Measurements from ENCODE around the gene NOVA2.
"Not testable (repeated sequence)": the region's sequence is repeated elsewhere in the genome, so short reads cannot be mapped to it uniquely, and the experiment has no call there.

Gene NOVA2

DNA sequence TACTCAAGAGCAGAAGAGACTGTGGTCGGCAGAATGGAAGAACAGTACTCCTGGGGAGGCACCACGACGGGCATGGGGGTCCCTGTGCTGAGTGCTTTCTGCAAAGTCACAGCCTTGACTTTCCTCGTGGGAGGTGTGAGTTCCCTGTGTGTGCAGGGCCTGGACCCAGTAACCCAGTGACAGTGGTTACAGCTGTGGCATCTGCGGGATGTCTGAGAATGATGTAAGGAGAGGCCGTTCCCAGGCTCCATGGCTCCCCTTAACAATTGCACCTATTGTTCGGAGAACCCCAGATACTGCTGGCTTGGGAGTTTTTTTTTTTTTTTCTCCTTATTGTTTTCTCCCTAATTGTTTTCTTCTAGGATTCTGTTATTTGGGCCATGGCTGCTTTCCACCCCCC lies 54.0 kb downstream of the NOVA2 start:
- no peak for DNase-seq

DNA sequence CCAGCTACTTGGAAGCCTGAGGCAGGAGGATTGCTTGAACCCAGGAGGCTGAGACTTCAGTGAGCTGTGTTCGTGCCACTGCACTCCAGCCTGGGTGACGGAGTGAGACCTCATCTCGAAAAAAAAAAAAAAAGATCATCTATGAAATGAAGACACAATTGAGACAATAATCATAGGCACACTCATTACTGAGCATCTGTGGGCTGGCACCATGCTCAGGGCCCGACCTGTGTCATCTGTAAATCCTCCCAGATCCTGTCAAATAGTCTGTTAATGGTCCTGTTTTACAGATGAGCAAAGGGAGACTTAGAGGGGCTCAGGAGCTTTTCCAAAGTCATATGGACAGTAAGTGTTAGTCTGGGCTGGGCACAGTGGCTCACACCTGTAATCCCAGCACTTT lies 54.9 kb downstream of the NOVA2 start:
- DNase-seq = no peak

DNA sequence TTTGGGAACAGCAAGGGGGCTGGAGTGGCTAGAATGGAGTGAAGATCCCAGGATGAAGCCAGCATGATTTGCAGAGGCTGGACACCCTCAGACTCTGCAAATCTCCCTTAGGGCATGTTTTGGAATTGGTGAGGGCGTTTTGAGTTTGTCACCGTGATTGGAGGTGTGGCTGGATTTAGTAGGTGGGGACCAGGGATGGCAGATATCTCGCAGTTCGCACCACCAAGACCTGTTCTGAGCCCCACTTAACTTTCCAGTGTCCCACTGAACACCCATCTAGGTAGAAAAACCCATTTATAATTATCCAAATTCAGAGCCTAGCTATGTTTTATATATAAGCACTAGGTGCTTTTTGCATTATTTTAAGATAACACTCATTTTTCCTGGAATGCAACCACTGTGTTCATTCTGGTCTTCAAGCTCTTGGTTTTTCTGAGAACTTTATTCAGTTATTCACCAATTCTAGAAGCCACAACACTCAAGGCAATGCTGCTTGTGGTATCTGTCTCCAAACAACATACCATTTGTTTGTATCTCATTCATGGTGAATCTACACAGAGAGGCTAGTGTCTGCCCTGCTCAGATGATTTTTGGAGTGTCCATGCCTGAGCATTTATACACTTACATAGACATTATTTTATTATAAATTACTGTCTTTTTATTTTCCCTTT lies 56.1 kb downstream of the NOVA2 start:
- DNase-seq = no peak

DNA sequence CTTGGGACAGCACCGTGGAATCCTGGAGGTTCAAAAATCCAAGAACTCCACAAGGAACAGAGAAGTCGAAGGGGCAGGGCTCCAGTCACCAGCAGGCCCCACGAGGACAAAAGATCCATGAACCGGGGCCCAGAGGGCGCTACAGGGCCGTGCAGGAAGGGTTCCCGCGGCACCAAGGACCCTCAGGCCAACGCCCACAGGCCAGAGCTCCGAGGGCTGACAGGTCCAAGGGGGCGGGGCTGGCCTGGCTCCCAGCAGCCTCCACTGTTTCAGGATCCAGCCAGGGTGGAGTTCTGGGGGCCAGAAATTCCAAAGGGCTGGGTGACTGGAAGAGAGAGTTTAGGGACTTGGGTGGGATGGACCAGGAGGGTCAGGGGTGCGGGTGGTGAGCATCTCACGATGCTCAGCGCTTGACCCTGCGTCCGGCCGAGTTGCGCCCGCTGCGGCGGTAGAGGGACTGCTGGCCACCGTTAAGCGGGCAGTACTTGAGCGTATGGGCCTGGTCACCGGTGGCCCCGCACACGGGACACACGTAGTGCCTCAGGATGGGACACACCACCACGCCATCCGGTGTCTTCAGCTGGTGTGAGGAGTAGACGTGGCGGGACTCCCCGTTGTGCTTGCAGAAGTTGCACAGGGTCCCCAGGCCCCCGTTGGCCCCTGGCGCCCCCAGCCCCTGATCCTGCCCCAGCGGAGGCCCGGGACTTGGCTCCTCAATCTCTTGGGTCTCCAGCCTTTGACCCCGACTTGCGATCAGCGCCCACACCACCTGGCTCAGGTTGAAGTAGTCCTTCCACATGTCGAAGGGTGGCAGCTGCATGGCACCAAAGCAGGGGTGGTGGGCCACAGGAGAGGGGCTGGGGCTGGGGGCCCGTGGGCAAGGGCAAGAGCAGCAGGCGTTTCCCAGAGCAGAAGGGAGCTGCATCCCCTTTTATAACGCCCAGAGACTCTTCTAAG lies 59.5 kb downstream of the NOVA2 start, which contains the start of gene NANOS2:
Gene NANOS2 (minus strand): TSS at position 905 of the 957 bp plus-strand sequence. CDS start 85 bp downstream, at position 820.
- DNase-seq = no peak

DNA sequence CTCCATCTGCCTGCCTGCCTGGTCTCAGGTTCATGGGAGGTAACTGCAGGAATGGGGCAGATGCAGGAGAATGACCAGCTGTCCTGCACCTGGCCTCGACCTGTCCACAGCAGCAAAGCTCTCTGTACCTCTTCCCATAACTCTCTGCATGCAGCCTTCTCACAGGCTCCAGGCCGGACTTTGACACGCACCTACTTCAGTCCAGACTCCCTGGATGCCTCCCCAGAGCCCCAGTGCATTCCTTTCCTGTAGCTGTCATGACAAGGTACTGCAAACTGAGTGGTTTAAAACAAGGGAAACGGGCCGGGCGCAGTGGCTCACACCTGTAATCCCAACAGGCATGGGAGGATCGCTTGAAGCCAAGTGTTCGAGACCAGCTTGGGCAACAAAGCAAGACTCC lies 62.4 kb downstream of the NOVA2 start:
- DNase-seq = no peak

DNA sequence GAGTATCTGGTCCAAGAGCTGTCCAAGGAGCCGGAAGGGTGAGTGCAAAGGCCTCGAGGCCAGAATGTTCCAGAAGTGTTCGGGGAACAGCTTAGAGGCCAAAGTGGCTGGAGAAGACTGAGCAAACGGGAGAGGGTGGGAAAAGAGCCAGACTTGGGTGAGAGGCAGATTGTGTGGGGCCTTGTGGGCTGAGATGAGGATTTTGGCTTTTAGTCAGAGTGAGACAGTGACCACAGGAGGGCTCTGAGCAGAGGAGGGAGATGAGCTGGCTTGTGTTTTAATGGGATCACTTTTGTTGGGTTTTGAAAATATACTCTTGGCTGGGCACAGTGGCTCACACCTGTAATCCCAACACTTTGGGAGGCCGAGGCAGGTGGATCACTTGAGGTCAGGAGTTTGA lies 64.7 kb downstream of the NOVA2 start:
- DNase-seq = no peak

DNA sequence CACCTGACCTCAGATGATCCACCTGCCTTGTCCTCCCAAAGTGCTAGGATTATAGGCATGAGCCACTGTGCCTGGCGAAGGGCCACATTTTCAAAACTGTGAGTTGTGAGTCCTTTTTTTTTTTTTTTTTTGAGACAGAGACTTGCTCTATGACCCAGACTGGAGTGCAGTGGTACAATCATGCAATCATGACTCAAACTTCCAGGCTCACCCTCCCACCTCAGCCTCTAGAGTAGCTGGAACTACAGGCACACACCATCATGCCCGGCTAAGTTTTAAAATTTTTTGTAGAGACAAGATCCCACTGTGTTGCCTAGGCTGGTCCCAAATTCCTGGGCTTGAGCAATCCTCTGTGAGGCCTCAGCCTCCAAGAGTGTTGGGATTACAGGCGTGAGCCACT lies 67.4 kb downstream of the NOVA2 start:
- DNase-seq = no peak

DNA sequence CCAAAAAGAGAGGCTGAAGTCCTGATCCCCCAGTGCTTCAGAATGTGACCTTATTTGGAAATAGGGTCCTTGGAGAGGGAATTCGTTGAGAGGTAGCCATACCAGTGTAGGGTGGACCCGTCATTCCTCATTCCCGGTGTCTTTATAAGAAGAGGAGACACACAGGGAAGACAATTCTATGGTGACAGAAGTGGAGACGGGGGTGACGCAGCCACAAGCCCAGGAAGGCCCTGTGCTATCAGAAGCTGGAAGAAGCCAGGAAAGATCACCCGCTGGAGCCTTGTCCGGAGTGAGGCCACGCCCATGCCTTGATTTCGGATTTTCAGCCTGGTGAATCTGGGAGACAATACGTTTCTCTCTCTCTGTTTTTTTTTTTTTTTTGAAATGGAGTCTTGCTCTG lies 68.7 kb downstream of the NOVA2 start:
- no peak for DNase-seq

DNA sequence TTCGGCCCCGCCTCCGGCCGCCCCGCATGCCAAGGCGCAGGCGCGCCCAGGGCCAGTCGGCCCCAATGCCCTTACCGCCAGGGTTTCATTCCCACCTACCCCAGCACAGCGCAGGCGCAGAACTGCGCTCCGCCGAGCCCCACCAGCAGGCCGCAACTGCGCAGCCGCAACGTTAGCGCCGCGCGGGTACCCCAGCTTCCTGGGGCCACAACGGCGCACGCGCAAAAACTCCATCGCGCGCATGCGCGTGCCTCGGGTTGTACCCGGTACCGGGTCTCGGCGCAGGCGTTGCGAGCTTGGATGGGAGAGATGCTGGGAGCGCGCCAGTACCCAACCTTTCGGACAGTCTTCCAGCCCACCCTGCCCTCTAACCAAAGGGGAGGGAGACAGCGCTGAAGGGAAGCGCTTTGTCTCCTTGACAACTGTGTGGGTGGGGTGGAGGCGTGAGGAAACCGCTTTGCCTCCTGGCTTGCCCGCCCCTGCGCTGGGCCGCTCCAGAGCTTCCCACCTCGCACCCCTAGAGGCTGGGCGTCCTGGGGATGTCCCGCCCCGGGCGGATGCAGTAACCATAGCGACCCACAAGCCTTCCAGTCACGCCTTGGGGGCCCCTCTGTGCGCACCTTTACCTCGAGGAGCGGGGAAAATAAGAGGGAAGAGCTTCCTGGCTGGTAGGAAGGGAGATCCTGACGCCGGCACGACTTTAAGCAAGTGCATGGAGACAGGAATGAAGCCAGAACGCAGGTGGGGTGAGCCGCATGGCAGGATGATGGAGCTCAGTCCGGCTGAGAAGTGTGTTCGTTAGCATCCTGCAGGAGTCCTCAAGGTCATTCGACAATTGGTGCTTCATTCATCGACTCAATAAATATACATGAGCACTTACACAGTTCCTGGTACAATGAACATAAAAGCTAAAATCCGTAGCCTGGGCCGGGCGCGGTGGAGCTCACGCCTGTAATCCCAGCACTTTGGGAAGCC lies 70.7 kb downstream of the NOVA2 start:
- DNase-seq = peak; percentile 88

DNA sequence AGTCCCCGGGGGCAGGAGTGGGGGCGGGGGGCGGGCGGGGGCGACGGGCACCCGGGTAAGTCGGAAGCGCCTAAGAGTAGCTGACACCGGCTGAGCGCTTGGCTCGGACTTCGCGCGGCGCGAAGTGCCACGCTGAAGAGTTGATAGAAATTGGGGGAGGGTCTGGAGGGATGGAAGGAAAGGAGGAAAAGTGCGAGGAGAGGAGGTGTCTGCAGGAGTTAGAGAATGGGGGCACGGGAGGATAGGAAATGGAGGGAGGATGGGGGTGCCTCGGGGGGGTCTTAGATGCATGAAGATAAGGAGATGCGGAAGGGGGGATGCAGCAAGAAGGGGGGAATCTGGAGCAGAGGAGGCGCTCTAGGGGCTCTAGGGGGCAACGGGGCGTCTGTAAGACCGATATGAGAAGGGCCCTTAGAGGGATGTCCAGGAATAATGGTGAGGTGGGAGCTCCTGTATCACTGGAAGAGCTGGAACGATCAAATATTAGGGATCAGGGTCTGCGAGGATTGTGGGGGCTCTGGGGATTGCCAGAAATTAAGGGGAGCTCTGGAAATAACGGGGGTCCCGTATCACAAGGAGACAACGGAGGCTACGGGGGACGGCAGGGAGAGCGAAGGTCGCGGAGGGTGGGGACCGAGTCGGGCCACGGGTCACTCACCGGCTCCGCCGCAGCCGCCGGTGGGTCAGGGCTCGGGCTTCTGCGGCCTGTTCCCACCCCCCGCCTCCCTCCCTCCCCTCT lies 71.6 kb downstream of the NOVA2 start, which contains the start of gene MYPOP:
Gene MYPOP (minus strand): TSS at position 702 of the 739 bp plus-strand sequence. CDS start 840 bp downstream, outside the sequence.
- peak in 1 of 2 experiments; percentile 40 for DNase-seq

DNA sequence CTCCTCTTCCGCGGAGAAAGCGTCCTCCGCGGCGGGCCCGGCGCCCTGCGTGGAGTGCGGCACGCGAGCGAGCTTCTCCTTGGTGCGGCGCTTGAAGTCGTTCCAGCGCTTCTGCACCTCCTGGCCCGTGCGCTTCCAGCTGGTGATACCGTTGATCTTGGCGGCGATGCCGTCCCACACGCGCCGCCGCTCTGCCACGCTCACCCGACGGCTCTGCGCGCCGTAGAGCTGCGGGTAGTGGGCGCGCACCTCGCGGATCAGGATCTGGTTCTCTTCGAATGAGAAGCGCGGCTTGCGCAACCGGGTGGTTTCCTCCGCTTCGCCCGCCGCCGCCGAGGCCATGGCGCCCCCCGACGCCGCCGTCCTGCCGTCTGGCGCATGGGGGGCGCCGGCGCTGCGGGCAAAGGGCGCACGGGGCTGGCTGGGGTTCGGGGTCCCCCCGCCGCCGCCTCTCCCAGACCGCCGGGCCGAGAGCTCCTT lies 72.2 kb downstream of the NOVA2 start:
- peak; percentile 28 to 35 for DNase-seq

DNA sequence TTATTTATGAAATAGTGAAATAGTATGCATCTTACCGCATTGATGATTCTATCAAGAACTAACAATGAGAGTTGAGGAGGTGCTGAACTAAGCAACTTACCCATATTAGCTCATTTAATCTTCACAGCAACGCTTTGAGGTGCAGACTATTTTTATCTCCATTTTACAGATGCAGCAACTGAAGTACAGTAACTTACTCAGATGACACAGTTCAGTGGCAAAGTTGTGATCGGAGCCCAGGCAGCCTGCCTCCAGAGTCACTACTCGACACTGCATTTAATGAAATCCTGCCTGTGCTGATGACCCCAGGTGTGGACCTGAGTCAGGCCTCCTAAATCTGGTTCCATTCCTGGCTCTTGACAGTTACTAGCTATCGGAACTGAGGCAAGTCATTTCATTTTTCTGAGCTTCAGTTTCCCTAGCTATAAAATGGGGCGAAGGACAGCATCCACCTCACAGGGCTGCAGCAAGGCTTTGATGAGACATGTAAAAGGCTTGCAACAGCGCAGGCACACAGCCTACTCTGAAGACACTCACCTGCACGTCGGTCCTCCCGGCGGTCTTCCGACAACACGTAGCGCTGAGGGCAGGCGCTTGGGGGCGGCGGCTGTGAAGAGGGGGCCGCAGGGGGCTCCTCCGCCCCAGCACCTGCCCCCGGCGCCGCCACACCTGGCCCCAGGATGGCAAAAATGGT lies 72.8 kb downstream of the NOVA2 start:
- no peak for DNase-seq

DNA sequence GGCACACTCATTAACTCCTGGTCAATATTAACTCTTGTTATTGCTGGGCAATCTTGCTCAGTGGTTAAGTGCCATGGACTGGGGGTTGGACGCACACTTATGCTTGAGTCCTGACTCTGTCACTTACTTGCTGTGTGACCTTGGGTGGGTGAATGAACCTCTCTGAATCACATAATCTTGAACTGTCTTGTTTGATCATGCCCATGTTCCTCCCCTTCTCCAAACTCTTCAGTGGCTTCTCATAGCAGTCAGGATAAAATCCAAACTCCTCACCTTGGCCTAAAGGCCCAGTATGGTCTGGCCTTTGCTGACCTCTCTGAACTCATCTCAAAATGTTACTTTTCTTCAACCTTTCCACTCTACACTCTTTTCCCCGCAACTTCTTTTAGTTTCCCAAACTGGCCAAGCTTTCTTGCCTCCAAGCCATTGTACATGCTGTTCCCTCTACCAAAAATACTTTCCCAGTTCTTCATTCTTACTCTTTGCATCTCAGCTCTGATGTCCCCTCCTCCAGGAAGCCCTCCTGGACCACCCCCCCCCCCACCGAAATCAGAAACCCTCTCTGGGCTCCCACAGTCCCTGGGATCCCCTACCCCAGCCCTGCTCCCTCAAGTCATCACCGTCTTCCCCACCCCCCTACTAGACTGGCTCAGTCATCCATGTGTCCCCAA lies 73.6 kb downstream of the NOVA2 start:
- DNase-seq = no peak

DNA sequence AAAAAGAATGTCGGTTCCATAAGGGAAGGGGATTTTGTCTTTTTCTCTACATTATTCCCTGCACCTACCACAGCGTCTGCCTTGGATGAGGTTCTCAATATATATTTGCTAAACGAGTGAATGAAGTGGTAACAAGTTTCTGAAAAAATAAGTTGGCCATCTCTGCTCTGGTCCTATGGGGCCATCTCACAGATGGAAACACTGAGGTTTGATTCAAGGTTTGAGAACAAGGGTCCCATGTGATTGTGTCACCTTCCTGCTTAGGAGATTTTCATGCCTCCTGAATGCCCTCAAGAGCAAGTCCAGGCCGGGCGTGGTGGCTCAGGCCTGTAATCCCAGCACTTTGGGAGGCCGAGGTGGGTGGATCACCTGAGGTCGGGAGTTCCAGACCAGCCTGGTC lies 74.4 kb downstream of the NOVA2 start:
- no peak for DNase-seq

DNA sequence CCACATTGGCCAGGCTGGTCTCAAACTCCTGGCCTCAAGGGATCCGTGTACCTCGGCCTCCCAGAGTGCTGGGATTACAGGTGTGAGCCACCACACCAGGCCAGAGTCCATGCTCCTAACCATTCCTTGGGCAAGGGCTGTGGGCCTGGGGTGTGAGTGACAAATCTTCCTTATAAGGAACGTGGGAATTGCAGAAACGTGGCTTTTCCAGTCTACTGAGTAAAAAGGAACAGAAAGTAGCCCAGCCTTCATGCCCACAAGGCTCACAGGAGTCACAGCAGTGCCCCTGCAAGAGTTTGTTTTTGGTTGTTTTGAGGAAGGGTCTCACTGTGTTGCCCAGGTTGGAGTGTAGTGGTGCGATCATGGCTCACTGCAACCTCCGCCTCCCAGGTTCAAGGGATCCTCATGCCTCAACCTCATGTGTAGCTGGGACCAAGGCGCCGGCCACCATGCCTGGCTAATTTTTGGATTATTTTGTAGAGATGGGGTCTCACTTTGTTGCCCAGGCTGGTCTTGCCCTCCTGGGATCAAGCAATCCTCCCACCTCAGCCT lies 76.3 kb downstream of the NOVA2 start:
- no peak for DNase-seq

DNA sequence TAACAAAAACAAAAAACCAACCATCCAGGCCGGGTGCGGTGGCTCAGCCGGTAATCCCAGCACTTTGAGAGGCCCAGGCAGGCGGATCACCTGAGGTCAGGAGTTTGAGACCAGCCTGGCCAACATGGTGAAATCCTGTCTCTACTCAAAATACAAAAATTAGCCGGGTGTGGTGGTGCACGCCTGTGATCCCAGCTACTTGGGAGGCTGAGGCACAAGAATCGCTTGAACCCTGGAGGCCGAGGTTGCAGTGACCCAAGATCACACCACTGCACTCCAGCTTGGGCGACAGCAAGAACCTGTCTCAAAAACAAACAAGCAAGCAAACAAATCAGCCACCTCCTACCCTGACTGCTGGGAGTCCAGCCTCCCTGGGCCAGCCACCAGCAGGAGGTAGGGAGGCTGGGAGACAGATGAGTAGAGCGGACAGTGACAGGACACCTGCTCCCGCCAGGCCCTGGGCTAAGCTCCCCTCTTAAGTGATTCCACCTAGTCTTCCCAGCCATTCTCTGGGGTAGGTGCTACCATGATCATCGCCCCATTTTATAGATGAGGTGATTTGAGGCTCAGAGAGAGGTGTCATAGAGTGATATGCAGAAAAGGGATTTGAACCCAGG lies 77.6 kb downstream of the NOVA2 start:
- DNase-seq = not testable (repeated sequence)

DNA sequence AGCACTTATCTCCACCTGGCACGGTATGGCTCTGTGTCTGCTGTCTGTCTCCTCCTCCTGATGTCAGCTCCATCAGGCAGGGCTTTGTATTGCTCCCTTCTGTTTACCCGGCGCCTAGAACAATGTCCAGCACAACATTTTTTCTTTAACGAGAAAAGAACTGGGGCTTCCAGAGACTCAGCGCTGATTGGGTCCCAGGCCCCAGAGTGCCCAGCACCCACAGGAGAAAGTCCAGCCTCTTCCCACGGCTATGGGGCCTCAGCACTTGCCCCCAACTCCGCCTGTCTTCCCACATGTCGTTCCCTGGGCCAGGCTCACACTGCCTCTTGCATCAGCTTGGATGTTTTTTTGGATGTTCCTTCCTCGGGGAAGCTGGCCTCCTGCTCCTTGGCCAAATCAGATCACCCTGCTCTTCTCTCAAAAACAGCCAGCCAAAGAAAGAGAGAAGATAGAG lies 78.1 kb downstream of the NOVA2 start:
- DNase-seq = no peak

DNA sequence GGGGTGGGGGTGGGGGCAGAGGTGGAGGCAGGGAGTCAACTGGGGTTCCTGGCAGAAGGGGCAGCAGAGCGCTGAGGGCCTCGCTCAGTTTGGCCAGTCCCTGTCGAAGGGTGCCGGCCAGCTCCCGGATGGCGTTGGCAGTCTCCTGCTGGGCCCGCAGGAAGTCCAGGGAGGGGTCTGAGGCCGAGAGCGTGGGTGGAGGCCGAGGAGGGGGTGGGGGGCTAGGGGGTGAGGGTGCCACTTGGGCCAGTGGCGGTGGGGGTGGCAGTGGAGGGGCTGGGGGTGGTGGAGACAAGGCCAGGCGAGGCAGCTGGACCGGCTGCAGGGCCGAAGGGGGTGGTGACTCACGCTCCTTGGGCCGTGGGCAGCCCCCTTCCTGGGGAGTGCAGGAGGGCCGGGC lies 82.8 kb downstream of the NOVA2 start:
- no peak for DNase-seq

DNA sequence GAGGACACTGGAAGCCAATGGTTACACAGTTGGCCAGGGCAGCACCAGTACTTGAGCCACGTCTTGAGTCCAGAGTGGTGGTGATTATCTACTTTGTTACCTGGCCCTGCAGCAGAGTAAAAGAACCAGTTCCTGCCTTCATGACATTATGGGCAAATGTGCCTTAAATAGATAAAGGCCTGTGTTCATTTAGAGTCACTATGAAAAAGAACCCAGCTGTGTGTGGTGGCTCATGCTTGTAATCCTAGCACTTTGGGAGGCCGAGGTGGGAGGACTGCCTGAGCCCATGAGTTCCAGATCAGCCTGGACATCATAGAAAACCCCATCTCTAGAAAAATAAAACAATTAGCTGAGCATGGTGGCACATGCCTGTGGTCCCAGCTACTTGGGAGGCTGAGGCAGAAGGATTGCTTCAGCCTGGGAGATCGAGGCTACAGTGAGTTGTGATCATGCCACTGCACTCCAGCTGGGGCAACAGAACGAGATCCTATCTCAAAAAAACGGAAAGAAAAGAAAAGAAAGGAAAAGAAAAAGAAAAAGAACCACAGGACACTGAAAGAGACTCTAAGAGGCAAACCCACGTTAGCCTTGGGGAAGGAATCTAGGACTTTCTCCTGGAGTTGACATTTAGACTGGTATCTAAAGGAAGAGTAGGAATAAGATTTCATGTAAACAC lies 84.3 kb downstream of the NOVA2 start:
- DNase-seq = no peak

All from Kasumi-1 (cell line).